Liver (tissue), 9 donors: ENCODE results near the gene RBMS2. TPM values are rescaled to one million over a fixed set of nuclear protein-coding genes. Genes with fewer than 3 reads are reported as not detected.

Experiments
- DNase-seq: peaks from one replicate; pipeline ENCODE4 v3.0.0-alpha.2; 2017; ENCODE audit warnings: low spot score
- H3K27ac ChIP-seq, 2 donors: one replicate each; pipeline ENCODE4 v1.7.0; 2013; ENCODE audit warnings: inconsistent platforms in 2 of 2, low read length in 2 of 2, control low read depth in 1 of 2, low read depth in 1 of 2, mild to moderate bottlenecking in 1 of 2
- H3K27me3 ChIP-seq, 4 donors: one replicate each; pipeline versions ENCODE4 v1.6.1 to v1.7.0; 2013; ENCODE audit warnings: low read length in 3 of 4, inconsistent platforms in 1 of 4, mild to moderate bottlenecking in 1 of 4, moderate library complexity in 1 of 4; ENCODE audit not compliant: control insufficient read depth in 4 of 4, insufficient read depth in 4 of 4
- H3K36me3 ChIP-seq, 4 donors: one replicate each; pipeline versions ENCODE4 v1.6.1 to v1.7.0; 2013; ENCODE audit warnings: low read length in 3 of 4, mild to moderate bottlenecking in 3 of 4, low read depth in 1 of 4, moderate library complexity in 1 of 4; ENCODE audit not compliant: control insufficient read depth in 4 of 4, insufficient read depth in 3 of 4
- H3K4me1 ChIP-seq, 4 donors: one replicate each; pipeline versions ENCODE4 v1.6.1 to v1.7.0; 2013; ENCODE audit warnings: low read length in 3 of 4, mild to moderate bottlenecking in 3 of 4, moderate library complexity in 1 of 4; ENCODE audit not compliant: control insufficient read depth in 4 of 4, insufficient read depth in 4 of 4
- H3K4me3 ChIP-seq, 3 donors: one replicate each; pipeline versions ENCODE4 v1.6.1 to v1.7.0; 2013; ENCODE audit warnings: low read length in 3 of 3, control low read depth in 1 of 3, low read depth in 1 of 3, mild to moderate bottlenecking in 1 of 3
- H3K9ac ChIP-seq, 2 donors: one replicate each; pipeline ENCODE4 v1.7.0; 2013; ENCODE audit warnings: low read length in 2 of 2, mild to moderate bottlenecking in 2 of 2, moderate library complexity in 2 of 2, control low read depth in 1 of 2, low read depth in 1 of 2
- H3K9me3 ChIP-seq, 4 donors: one replicate each; pipeline versions ENCODE4 v1.6.1 to v1.7.0; 2013; ENCODE audit warnings: low read length in 3 of 4; ENCODE audit not compliant: control insufficient read depth in 4 of 4
- ATF3 ChIP-seq: IDR thresholded peaks from 2 replicates; pipeline ENCODE4 v1.6.1; 2016; ENCODE audit warnings: antibody characterized with exemption
- CTCF ChIP-seq: fragments of 150-350 bp; IDR thresholded peaks from 2 replicates; pipeline ENCODE4 v1.5.1; 2017; ENCODE audit warnings: improper control_type of control experiment, low read depth, low read length; ENCODE audit not compliant: missing input control
- EGR1 ChIP-seq, 2 donors: IDR thresholded peaks; 2 replicates each; pipeline ENCODE4 v1.6.1; 2016 to 2018; ENCODE audit warnings: antibody characterized with exemption in 2 of 2, low read depth in 2 of 2
- FOXA1 ChIP-seq: IDR thresholded peaks from 2 replicates; pipeline ENCODE4 v1.6.1; 2016; ENCODE audit warnings: antibody characterized with exemption
- FOXA2 ChIP-seq: IDR thresholded peaks from 2 replicates; pipeline ENCODE4 v1.6.1; 2016; ENCODE audit warnings: antibody characterized with exemption
- GABPA ChIP-seq, 2 donors: IDR thresholded peaks in 1 of 2; conservative IDR thresholded peaks in 1 of 2; 2 replicates each; pipeline ENCODE4 v1.6.1; 2016; ENCODE audit warnings: antibody characterized with exemption in 2 of 2, mild to moderate bottlenecking in 1 of 2, moderate library complexity in 1 of 2
- HNF4A ChIP-seq, 2 donors: conservative IDR thresholded peaks; 2 replicates each; pipeline ENCODE4 v1.6.1; 2016; ENCODE audit warnings: antibody characterized with exemption in 2 of 2, mild to moderate bottlenecking in 2 of 2
- HNF4G ChIP-seq: IDR thresholded peaks from 2 replicates; pipeline ENCODE4 v1.6.1; 2016; ENCODE audit warnings: antibody characterized with exemption
- JUND ChIP-seq, 2 donors: IDR thresholded peaks; 2 replicates each; pipeline ENCODE4 v1.6.1; 2016; ENCODE audit warnings: antibody characterized with exemption in 2 of 2
- MAX ChIP-seq: IDR thresholded peaks from 2 replicates; pipeline ENCODE4 v1.6.1; 2016; ENCODE audit warnings: antibody characterized with exemption
- RAD21 ChIP-seq, 2 donors: IDR thresholded peaks; 2 replicates each; pipeline ENCODE4 v1.6.1; 2016; ENCODE audit warnings: antibody characterized with exemption in 2 of 2, mild to moderate bottlenecking in 2 of 2
- REST ChIP-seq: IDR thresholded peaks from 2 replicates; pipeline ENCODE4 v1.6.1; 2016; ENCODE audit warnings: antibody characterized with exemption, mild to moderate bottlenecking
- SP1 ChIP-seq: IDR thresholded peaks from 2 replicates; pipeline ENCODE4 v1.6.1; 2018; ENCODE audit warnings: antibody characterized with exemption, mild to moderate bottlenecking
- TAF1 ChIP-seq: conservative IDR thresholded peaks from 2 replicates; pipeline ENCODE4 v1.6.1; 2016; ENCODE audit warnings: antibody characterized with exemption, mild to moderate bottlenecking
- YY1 ChIP-seq: IDR thresholded peaks from 2 replicates; pipeline ENCODE4 v1.6.1; 2016; ENCODE audit warnings: antibody characterized with exemption, mild to moderate bottlenecking
- ZBTB33 ChIP-seq: IDR thresholded peaks from 2 replicates; pipeline ENCODE4 v1.6.1; 2016; ENCODE audit warnings: antibody characterized with exemption
- WGBS: extraction: QIAGEN DNeasy Blood & Tissue Kit; methylation state at CpG from one replicate; pipeline ENCODE4 v1.1.7; 2013; 5-methylcytosine and 5-hydroxymethylcytosine counted together
- polyA plus RNA-seq, 2 donors: library from polyadenylated mRNA; stranded (reverse) in 1 of 2; unstranded in 1 of 2; fragments of 200-250 nt in 1 of 2; fragments of >200 nt in 1 of 2; fragmentation: Nextera tagmentation in 1 of 2; extraction: Ambion mirVana in 1 of 2; gene quantifications; one replicate each; pipeline versions ENCODE4 v1.2.1 to v1.2.3, GENCODE V29; 2013 to 2015
- total RNA-seq, 2 donors: library from RNA; depleted of rRNA; stranded (reverse); fragments of >200 nt; gene quantifications; one replicate each; pipeline ENCODE4 v1.2.3, GENCODE V29; 2014
- donor health status: healthy.
- donor health status: healthy.
- donor health status: healthy.
- donor health status: healthy.
- donor health status: healthy.

RBMS2 gene
- total and polyA plus RNA-seq, 4 donors: 1.2 to 3.8 (median 1.8) TPM

GRCh38 chr12:56571121-56571520 lies 49.5 kb downstream of the RBMS2 start:
- no peaks in the 10 kb centered on the region for H3K36me3 ChIP-seq
- no peak for DNase-seq
- H3K9ac ChIP-seq: no peak overlapping the region
- no peaks in the 10 kb centered on the region for H3K27me3 ChIP-seq
- H3K4me1 ChIP-seq: peaks cover 0 to 3% (median under 1%) of the 10 kb centered on the region in 4 donors
- no peak for TF ChIP-seq ATF3
- TF ChIP-seq TAF1: no peak
- no peak for TF ChIP-seq CTCF
- no peak for TF ChIP-seq YY1
- TF ChIP-seq FOXA2: no peak
- no peak for TF ChIP-seq RAD21 (IDR thresholded peaks at IDR 0.05)
- TF ChIP-seq HNF4G: no peak
- TF ChIP-seq EGR1 (IDR thresholded peaks at IDR 0.05; ENCODE audit: low read depth in 2 of 2): no peak
- no peak for TF ChIP-seq MAX
- TF ChIP-seq GABPA (IDR thresholded peaks at IDR 0.05 in 1 of 2, conservative IDR thresholded peaks at IDR 0.05 in 1 of 2): no peak
- no peak overlapping the region for H3K4me3 ChIP-seq
- H3K9me3 ChIP-seq: no peaks in the 10 kb centered on the region
- H3K27ac ChIP-seq: no peak overlapping the region
- WGBS: 87% methylated on average over 4 of the region's 4 CpGs

- no peak for DNase-seq
- Histone ChIP-seq H3K27me3 (no peaks in the 10 kb centered on the region), H3K9me3 (no peaks in the 10 kb centered on the region), H3K9ac (no peak overlapping the region), H3K4me3 (no peak overlapping the region), H3K27ac (no peak overlapping the region), H3K36me3 (no peaks in the 10 kb centered on the region), H3K4me1 (peaks cover 0 to 3% (median 0%) of the 10 kb centered on the region in 4 donors)
- 79% methylated on average over 1 of the region's 1 CpG for WGBS
- TF ChIP-seq SP1 (no peak), HNF4G (no peak), FOXA2 (no peak), ZBTB33 (no peak), YY1 (no peak), MAX (no peak), HNF4A (conservative IDR thresholded peaks at IDR 0.05) (no peak), EGR1 (IDR thresholded peaks at IDR 0.05; ENCODE audit: low read depth in 2 of 2) (no peak), REST (no peak), GABPA (IDR thresholded peaks at IDR 0.05 in 1 of 2, conservative IDR thresholded peaks at IDR 0.05 in 1 of 2) (no peak), FOXA1 (no peak), TAF1 (no peak), ATF3 (no peak), CTCF (no peak), RAD21 (IDR thresholded peaks at IDR 0.05) (no peak), JUND (IDR thresholded peaks at IDR 0.05) (no peak)
Measured at GRCh38 chr12:56572288-56572687, 50.7 kb downstream of the RBMS2 start.
